Measurements from ENCODE around the gene VPS4A. TPM values are rescaled to one million over a fixed set of nuclear protein-coding genes. Genes with fewer than 3 reads are reported as not detected.
A peak's percentile ranks its signal among the peaks of the same experiment; 100 is the strongest.

The VPS4A gene
- total RNA-seq, 1 experiment from 2014 or later: 23.9 TPM

GRCh38 chr16:69324585-69325253, 13.6 kb downstream of the VPS4A start:
- Histone ChIP-seq H3K27ac (ENCODE audit: low read length) (no peak overlapping the region; the same call in 1 of the 2 replicates), H3K27me3 (ENCODE audit: control insufficient read depth, insufficient read depth, low read length) (no peaks in the 10 kb centered on the region), H3K4me3 (ENCODE audit: low read depth in 2 of 2, low read length in 2 of 2) (no peak overlapping the region), H3K4me1 (ENCODE audit: control insufficient read depth, insufficient read depth, low read length) (peaks cover 19% of the 10 kb centered on the region), H3K36me3 (ENCODE audit: control insufficient read depth, insufficient read depth, low read length) (no peaks in the 10 kb centered on the region; the same call in none of the 2 replicates), H3K9me3 (ENCODE audit: control insufficient read depth, insufficient read depth, low read depth, low read length) (no peaks in the 10 kb centered on the region)
- no peak for ATAC-seq
- no peak for TF ChIP-seq SIN3A (IDR thresholded peaks at IDR 0.05; ENCODE audit: borderline replicate concordance, insufficient read depth, low read depth, low read length)
- TF ChIP-seq TCF7L2 (IDR thresholded peaks at IDR 0.05; ENCODE audit: low read depth, low read length): no peak
- intact Hi-C loops (cut with micrococcal nuclease; ENCODE audit: unreplicated experiment): no loop called here
- CTCF ChIA-PET: no interaction called here
- TSS peak; percentile 78 for BruUV-seq (replicated peaks)
- POLR2A ChIA-PET: no interaction called here
- in situ Hi-C loops (cut with HindIII; ENCODE audit: low pct_unique_long_range_greater_than_20kb, low sequenced_read_pairs): no loop called here
- no peak for DNase-seq (ENCODE audit: low read depth, low spot score)

DNA sequence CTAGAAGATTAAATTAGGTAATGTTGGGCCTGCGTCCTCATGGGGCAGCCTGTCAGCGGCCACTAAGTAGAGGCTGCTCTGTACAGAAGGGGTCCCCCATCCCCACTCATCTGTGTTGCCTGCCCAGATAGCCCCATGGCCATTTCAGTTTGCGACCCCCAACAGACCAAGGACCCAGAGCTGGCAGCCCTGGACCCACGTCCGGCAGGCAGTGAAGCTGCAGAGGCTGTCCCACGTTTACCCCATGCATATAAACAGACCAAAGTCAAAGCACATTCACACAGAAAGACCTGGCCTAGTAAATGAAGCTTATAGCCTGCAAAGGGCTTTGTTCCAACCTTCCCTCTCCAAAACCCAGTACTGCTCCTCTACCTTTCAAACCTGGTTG, 14.6 kb downstream of the VPS4A start:
- in situ Hi-C loops (cut with HindIII; ENCODE audit: low pct_unique_long_range_greater_than_20kb, low sequenced_read_pairs) (no loop called here), intact Hi-C loops (cut with micrococcal nuclease; ENCODE audit: unreplicated experiment) (no loop called here)
- Histone ChIP-seq H3K4me1 (ENCODE audit: control insufficient read depth, insufficient read depth, low read length) (peaks cover 19% of the 10 kb centered on the region), H3K27me3 (ENCODE audit: control insufficient read depth, insufficient read depth, low read length) (no peaks in the 10 kb centered on the region), H3K9me3 (ENCODE audit: control insufficient read depth, insufficient read depth, low read depth, low read length) (no peaks in the 10 kb centered on the region), H3K36me3 (ENCODE audit: control insufficient read depth, insufficient read depth, low read length) (no peaks in the 10 kb centered on the region; the same call in none of the 2 replicates), H3K27ac (ENCODE audit: low read length) (peak overlapping the region; percentile 61), H3K4me3 (ENCODE audit: low read depth in 2 of 2, low read length in 2 of 2) (peak overlapping the region in 1 of 2 experiments; percentile 71; a peak in 1 of 4 replicates)
- DNase-seq (ENCODE audit: low read depth, low spot score): no peak
- BruUV-seq (replicated peaks): no TSS peak
- ChIA-PET CTCF (no interaction called here), POLR2A (no interaction called here)
- ATAC-seq: no peak
- TF ChIP-seq CTCF (IDR thresholded peaks at IDR 0.05) (no peak), SIN3A (IDR thresholded peaks at IDR 0.05; ENCODE audit: borderline replicate concordance, insufficient read depth, low read depth, low read length) (no peak), POLR2AphosphoS5 (IDR thresholded peaks at IDR 0.05; ENCODE audit: low read depth, low read length) (no peak), TCF7L2 (IDR thresholded peaks at IDR 0.05; ENCODE audit: low read depth, low read length) (no peak)
- TF ChIP-seq, protein P1, sequence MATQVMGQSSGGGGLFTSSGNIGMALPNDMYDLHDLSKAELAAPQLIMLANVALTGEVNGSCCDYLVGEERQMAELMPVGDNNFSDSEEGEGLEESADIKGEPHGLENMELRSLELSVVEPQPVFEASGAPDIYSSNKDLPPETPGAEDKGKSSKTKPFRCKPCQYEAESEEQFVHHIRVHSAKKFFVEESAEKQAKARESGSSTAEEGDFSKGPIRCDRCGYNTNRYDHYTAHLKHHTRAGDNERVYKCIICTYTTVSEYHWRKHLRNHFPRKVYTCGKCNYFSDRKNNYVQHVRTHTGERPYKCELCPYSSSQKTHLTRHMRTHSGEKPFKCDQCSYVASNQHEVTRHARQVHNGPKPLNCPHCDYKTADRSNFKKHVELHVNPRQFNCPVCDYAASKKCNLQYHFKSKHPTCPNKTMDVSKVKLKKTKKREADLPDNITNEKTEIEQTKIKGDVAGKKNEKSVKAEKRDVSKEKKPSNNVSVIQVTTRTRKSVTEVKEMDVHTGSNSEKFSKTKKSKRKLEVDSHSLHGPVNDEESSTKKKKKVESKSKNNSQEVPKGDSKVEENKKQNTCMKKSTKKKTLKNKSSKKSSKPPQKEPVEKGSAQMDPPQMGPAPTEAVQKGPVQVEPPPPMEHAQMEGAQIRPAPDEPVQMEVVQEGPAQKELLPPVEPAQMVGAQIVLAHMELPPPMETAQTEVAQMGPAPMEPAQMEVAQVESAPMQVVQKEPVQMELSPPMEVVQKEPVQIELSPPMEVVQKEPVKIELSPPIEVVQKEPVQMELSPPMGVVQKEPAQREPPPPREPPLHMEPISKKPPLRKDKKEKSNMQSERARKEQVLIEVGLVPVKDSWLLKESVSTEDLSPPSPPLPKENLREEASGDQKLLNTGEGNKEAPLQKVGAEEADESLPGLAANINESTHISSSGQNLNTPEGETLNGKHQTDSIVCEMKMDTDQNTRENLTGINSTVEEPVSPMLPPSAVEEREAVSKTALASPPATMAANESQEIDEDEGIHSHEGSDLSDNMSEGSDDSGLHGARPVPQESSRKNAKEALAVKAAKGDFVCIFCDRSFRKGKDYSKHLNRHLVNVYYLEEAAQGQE (IDR thresholded peaks at IDR 0.05; ENCODE audit: insufficient read depth in 1 of 2, low read depth in 2 of 2, low read length in 1 of 2): no peak

GRCh38 chr16:69326172-69326873, 15.2 kb downstream of the VPS4A start:
- in situ Hi-C loops (cut with HindIII; ENCODE audit: low pct_unique_long_range_greater_than_20kb, low sequenced_read_pairs): no loop called here
- DNase-seq (ENCODE audit: low read depth, low spot score) (no peak), ATAC-seq (no peak)
- intact Hi-C loops (cut with micrococcal nuclease; ENCODE audit: unreplicated experiment): no loop called here
- BruUV-seq (replicated peaks): TSS peak; percentile 16
- ChIA-PET CTCF (no interaction called here), POLR2A (no interaction called here)
- H3K27me3 ChIP-seq (ENCODE audit: control insufficient read depth, insufficient read depth, low read length): no peaks in the 10 kb centered on the region
- TF ChIP-seq, protein P1 (IDR thresholded peaks at IDR 0.05; ENCODE audit: insufficient read depth in 1 of 2, low read depth in 2 of 2, low read length in 1 of 2): no peak
- no peak for TF ChIP-seq SIN3A (IDR thresholded peaks at IDR 0.05; ENCODE audit: borderline replicate concordance, insufficient read depth, low read depth, low read length)
- TF ChIP-seq POLR2AphosphoS5 (IDR thresholded peaks at IDR 0.05; ENCODE audit: low read depth, low read length): no peak
- H3K27ac ChIP-seq (ENCODE audit: low read length): peak overlapping the region; percentile 61
- no peaks in the 10 kb centered on the region; the same call in none of the 2 replicates for H3K36me3 ChIP-seq (ENCODE audit: control insufficient read depth, insufficient read depth, low read length)
- peak overlapping the region; percentile 64 to 71 for H3K4me3 ChIP-seq (ENCODE audit: low read depth in 2 of 2, low read length in 2 of 2)
- H3K9me3 ChIP-seq (ENCODE audit: control insufficient read depth, insufficient read depth, low read depth, low read length): no peaks in the 10 kb centered on the region
- peaks cover 23% of the 10 kb centered on the region for H3K4me1 ChIP-seq (ENCODE audit: control insufficient read depth, insufficient read depth, low read length)
